Neutrophil (primary cell): Measurements from ENCODE around the gene MATN4.

Experiments used
- H3K27ac ChIP-seq: fragments of 200-600 bp; sonication (generic); 2 replicates; pipeline ENCODE4 v1.5.1; 2016; ENCODE audit warnings: mild to moderate bottlenecking, moderate library complexity
- H3K27me3 ChIP-seq: fragments of 200-600 bp; sonication (generic); 2 replicates; pipeline ENCODE4 v1.6.0; 2016; ENCODE audit warnings: mild to moderate bottlenecking
- H3K36me3 ChIP-seq: fragments of 200-600 bp; sonication (generic); 2 replicates; pipeline ENCODE4 v1.5.1; 2017
- H3K4me1 ChIP-seq, 2 experiments: fragments of 200-600 bp in 1 of 2; sonication (generic) in 1 of 2; 1 replicate in 1 of 2; 2 replicates in 1 of 2; pipeline versions ENCODE4 v1.5.1 to v1.6.1; 2013 to 2016; ENCODE audit warnings: low read depth in 1 of 2, low read length in 1 of 2, mild to moderate bottlenecking in 1 of 2, moderate library complexity in 1 of 2; ENCODE audit not compliant: control insufficient read depth in 1 of 2, insufficient read depth in 1 of 2
- H3K4me3 ChIP-seq, 2 experiments: fragments of 200-600 bp in 1 of 2; sonication (generic) in 1 of 2; 1 replicate in 1 of 2; 2 replicates in 1 of 2; pipeline ENCODE4 v1.5.1; 2013 to 2016; ENCODE audit warnings: low read depth in 1 of 2, low read length in 1 of 2, mild to moderate bottlenecking in 1 of 2, moderate library complexity in 1 of 2
- H3K9me3 ChIP-seq: fragments of 200-600 bp; sonication (generic); 2 replicates; pipeline ENCODE4 v1.5.1; 2016
- CTCF ChIP-seq: fragments of 200-600 bp; sonication (generic); IDR thresholded peaks from 2 replicates; pipeline ENCODE4 v1.5.1; 2016; ENCODE audit warnings: antibody characterized with exemption

The MATN4 gene

DNA sequence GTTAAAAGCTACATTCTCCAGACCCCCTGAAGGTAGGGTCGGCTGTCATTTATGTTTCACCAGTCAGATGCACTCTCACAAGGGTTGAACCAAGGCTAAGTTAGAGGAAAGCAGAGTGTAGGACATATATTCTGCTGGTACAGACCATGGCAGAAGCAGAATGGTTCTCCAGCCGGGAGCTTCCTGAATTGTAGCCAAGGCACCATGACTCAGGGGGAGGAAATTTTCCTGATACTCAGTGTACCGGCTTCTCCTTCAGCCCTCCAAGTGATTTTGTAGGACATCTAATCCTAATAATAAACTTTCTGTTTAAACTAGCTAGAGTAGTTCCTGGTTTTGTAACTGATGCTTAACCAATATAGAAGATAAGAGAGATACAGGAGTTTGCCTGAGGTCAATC, 39.6 kb downstream of the MATN4 start:
- no peaks in the 10 kb centered on the region for H3K27me3 ChIP-seq
- no peaks in the 10 kb centered on the region for H3K4me1 ChIP-seq
- no peaks in the 10 kb centered on the region for H3K36me3 ChIP-seq
- no peak overlapping the region for H3K27ac ChIP-seq
- no peak for TF ChIP-seq CTCF
- H3K4me3 ChIP-seq = no peak overlapping the region
- H3K9me3 ChIP-seq = no peaks in the 10 kb centered on the region

DNA sequence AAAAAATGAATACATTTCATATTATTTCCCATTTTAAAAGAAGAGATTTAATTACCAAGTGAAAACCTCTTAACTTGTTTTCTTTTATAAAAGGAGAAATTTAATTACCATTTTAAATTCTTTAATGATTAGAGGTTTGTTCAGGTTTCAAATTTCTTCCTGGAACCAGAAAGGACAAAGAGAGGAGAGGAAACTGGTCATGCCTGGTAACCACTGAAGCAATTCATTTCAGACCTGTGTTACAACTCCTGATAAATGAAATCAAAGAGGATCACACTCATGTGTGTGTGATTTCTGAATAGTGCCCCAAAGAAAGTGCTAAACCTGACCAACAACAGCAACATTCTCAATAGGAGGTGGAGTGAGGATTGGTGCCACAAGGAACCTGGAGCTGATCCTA, 41.1 kb downstream of the MATN4 start:
- no peaks in the 10 kb centered on the region for H3K27me3 ChIP-seq
- no peak overlapping the region for H3K27ac ChIP-seq
- TF ChIP-seq CTCF = no peak
- no peak overlapping the region for H3K4me3 ChIP-seq
- H3K4me1 ChIP-seq = no peaks in the 10 kb centered on the region
- no peaks in the 10 kb centered on the region for H3K36me3 ChIP-seq
- H3K9me3 ChIP-seq = no peaks in the 10 kb centered on the region

DNA sequence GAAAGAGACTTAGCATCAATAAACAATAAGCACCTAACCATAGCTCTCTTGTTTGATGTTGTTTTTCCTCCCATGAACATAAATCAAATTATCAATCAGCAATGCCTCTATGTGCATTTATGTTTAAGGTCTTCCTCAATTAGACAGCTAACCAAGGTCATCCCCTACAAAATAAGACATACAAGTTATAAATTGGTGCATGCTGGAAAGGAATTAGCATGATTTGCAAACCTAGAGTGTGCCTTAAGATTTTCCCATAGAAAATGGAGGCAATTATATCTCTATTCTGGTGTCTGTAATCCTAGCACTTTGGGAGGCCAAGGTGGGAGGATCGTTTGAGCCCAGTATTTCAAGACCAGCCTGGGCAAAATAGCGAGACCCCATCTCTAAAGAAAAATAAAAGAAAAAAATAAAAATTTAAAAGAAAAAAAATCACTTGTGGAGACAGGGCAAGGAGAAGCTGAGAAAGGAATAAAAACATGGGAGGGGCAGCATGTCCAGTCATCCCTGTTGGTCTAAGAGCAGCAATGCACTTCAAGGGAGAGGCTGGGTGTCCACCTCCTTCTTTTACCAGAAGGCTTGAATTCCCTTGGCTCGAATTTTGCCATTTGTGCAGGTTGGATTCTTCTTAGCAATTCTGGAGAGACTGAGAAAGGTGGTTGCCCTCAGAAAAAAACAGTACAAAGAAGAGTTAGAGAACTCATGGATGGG, 44.4 kb downstream of the MATN4 start:
- H3K4me3 ChIP-seq = no peak overlapping the region
- H3K36me3 ChIP-seq = no peaks in the 10 kb centered on the region
- no peak for TF ChIP-seq CTCF
- H3K27ac ChIP-seq = no peak overlapping the region
- H3K9me3 ChIP-seq = no peaks in the 10 kb centered on the region
- no peaks in the 10 kb centered on the region for H3K4me1 ChIP-seq
- H3K27me3 ChIP-seq = no peaks in the 10 kb centered on the region

- H3K27me3 ChIP-seq = no peaks in the 10 kb centered on the region
These were observed 49.4 kb downstream of the MATN4 start for GRCh38 chr20:45258664-45259063.

DNA sequence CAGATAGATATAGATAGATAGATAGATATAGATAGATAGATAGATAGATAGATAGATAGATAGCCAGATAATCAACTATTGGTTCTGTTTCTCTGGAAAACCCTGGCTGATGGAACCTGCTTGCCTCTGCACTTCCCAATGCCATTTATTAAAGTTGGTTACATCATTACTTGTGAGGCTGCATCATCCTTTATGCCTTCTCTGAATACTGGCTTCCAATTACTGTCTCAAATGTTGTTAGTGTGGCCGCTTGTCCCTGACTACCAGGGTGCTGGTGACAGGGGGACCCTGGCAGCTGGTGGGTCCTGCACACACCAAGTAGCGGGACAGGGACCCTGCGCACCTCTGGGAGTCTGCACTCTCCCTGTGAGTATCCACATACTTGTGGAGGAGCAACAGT, 49.8 kb downstream of the MATN4 start:
- Histone ChIP-seq H3K4me3 (no peak overlapping the region), H3K36me3 (no peaks in the 10 kb centered on the region), H3K27ac (no peak overlapping the region), H3K4me1 (peaks cover 26% of the 10 kb centered on the region in 2 experiments), H3K9me3 (no peaks in the 10 kb centered on the region), H3K27me3 (no peaks in the 10 kb centered on the region)
- TF ChIP-seq CTCF = no peak

More at GRCh38 chr20:45258664-45259063, 49.4 kb downstream of the MATN4 start:
- Histone ChIP-seq H3K27ac (no peak overlapping the region), H3K9me3 (no peaks in the 10 kb centered on the region), H3K36me3 (no peaks in the 10 kb centered on the region), H3K4me3 (no peak overlapping the region), H3K4me1 (peaks cover 22% of the 10 kb centered on the region in 2 experiments)
- no peak for TF ChIP-seq CTCF
